ENCODE measurements around the gene ERC1.
A peak's percentile ranks its signal among the peaks of the same experiment; 100 is the strongest.

The ERC1 gene

DNA sequence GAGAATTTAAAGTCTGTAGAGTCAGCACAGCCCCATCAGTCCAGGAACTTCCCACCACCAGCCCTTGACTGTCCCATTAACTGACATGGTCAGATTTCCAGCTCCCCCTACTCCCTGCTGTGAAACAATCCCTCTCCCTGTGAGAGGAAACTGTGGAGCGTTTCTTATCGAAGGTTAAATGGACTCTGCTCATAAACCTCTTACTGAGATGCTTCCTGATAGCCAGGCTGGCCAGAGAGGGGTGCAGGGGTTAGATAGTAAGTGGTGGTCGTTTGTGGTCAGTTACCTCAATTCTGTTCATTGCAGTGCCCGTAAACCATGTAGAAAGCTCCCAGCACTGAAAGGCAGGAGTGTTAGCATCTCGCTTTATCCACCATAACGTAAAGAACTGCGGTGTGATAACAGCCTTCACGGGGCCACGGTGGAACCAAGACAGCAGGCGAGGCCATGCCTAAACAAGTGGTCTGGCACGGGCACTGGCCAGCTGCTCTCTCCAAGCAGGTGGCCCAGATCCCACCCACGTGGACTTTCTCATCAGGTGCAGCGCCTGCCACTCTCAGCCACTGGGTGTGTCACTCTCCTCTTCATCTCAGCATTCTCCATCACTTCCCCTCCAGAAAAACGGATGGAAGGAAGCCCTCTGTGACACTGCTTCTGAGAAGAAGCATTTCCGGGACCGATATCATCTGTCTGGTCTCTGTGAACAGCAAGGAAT is 501.1 kb downstream of the ERC1 start:
- DNase-seq (ENCODE audit: low spot score) = no peak

DNA sequence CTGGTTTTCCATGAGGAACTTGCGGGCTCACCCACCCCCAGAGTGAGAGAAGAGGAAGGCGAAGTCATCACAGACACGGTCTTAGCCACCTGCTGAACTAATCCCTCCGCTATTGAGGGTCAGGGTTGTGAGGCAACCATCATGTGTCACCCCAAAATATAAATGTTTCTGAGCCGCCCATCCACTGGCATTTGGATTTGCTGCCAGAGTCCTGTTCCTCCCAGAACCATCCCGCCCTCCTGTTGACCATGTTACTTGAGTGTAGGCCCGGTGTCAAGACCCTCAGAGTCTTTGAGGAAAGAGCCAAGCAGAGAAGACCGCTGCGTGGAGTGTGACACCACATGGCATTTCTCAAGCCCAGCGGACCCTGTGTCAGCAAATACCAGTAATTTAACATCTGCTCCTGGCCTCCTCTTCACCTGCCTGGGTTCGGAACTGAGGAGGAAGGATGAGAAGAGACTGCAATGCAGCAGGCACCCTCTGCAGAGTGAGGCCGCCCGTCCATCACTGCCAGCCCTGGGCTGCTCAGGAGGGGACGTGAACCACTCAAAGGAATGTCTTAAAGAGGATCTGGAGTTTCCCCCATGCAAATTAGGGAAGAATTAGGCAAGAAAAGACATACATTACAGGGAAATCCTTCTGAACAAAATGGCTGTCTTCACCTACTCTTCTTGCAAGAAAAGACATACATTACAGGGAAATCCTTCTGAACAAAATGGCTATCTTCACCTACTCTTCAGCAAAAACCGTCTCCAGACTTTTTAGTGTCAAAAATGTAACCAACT is 502.9 kb downstream of the ERC1 start:
- no peak for DNase-seq (ENCODE audit: low spot score)

DNA sequence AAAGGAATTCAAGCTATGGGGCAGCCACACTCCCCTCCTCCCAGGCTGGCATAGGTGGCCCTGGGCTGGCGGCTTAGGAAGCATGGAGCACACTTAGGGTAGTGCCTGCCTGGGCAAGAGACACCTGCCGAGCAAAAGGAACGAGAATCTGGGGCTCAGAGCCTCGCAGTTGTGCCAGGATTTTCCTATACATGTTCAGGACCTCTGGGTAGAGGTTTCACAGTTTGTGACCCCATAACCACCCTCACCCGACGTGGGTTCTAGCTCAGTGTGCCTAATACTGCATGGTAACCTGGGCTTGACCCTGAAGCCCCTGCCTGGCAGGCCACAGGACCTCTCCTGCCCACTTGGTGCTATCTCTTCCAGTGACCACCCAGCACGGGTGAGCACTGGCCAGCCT is 503.8 kb downstream of the ERC1 start:
- DNase-seq (ENCODE audit: low spot score) = no peak

DNA sequence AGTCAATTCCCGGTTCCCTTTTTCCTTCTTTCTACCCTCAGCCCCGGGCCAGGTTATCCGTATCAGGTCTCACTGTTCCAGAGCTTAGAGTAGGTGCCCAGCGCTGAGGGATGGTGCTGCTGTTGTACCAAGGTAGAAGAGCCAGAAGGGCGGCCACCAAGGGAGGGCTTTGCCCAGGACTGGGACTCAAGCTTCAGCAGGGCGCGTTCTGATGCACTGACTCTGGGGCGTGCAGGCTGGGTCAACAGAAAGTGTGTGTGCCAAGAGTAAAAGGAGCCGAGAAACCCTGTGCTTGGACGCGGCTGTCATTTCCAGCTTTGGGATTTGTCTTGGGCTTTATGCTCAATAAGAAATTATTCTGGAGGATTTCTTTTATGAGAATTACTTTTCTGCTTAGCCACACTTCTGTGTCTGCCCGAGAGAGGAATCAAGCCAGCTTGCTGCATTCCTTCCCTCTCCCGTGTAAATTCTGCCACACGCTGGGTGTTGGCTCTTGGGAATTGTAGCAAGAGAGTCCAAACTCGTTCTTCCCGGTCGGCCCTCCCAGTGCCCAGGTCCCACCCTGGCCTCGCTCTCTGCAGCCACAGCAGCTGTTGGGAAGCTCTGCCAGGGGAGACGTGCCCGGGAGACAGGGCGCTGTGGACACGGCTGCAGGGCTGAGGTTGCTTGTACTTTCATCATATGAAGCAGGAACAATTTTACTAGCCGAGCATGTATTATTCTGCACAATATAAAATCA is 505.3 kb downstream of the ERC1 start:
- no peak for DNase-seq (ENCODE audit: low spot score)

DNA sequence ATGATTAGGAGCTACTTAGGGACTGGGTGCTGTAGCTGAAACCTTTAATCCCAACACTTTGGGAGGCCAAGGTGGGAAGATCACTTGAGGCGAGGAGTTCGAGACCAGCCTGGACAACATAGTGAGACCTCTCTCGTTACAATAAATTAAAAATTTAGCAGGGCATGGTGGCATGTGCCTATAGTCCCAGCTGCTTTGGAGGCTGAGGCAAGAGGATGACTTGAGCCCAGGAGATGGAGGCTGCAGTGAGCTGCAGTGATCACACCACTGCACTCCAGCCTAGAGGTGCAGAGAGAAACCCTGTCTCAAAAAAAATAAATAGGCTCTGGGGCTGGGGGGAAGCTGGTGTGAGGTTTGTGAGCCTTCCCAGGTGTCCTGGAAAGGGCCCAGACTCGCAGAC is 506.1 kb downstream of the ERC1 start:
- DNase-seq (ENCODE audit: low spot score) = no peak

DNA sequence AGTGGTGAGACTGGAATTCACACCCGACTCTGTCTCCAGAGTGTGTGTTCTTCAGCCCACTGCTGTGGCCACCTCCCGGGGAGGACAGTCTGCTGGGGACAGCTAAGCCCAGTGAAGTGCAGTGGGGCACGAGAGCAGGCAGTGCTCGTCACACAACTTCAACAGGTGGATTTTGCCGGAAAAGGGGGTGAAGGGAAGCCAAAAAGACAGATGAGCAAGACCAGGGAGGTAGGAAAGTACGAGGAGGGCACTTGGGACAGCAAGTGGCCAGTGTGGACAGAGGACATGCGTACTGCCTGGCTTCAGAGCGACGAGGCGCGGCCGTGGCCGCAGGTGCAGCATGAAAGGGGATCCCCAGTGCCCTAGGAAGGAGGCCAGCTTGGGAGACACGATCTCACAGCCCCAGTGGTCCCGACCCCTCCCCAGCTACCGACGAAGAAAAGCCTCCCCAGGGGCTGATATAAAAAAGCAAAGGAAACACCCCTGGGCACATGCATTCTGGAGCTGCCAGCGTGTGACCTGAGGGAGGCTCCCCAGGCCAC is 507.2 kb downstream of the ERC1 start:
- no peak for DNase-seq (ENCODE audit: low spot score)

DNA sequence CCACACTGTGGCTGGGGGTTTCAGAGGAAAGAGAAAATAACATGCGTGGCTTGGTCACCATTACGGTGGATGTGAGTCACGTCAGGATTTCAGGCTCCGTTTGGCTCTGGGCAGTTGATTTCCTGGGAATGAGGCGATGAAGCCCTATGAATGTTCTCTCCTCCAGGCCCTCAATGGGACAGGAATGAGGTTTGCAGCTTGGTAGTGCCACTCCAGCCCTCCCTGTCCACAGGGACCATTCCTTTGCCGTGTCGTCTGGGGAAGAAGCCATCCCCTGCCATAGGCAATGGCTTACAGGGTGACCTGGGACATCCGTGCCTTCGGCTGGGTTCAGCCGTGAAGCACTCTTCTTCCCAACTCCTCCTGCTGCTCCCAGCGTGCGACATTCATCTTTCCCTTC is 508.3 kb downstream of the ERC1 start:
- DNase-seq (ENCODE audit: low spot score) = no peak

DNA sequence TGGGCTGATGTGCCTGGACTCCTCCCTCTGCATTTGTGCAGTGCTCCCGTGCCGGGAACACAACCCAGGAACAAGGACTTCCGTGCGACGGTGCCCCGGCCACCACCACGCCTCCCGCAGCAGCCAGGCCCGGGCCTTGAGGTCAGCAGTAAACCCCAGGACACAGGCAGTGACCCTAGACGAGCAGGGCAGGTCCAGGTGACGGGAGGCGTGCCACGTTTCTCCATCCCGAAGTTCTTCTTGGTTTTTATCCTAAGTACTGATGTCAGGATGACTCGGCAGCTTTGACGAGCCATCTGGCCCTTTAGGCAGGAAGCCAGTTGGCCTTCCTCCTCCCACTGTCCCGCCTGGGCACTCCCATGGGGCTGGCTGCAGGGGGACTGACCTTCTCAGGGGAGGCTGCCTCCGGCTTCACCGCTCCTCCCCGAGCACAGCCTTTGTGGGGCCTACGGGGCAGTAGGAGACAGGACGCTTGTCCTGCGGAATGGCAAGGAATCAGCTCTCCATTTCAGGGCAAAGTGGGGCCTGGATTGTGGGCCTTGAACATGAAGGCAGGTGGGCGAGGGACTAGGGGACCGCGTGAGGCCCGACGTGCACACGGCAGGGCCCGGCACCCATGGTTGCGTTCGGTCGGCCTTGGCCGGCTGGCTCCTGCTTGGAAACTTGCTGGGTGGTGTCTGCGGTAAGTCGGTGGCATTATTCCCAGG is 509.2 kb downstream of the ERC1 start:
- peak; percentile 81 for DNase-seq (ENCODE audit: low spot score)

DNA sequence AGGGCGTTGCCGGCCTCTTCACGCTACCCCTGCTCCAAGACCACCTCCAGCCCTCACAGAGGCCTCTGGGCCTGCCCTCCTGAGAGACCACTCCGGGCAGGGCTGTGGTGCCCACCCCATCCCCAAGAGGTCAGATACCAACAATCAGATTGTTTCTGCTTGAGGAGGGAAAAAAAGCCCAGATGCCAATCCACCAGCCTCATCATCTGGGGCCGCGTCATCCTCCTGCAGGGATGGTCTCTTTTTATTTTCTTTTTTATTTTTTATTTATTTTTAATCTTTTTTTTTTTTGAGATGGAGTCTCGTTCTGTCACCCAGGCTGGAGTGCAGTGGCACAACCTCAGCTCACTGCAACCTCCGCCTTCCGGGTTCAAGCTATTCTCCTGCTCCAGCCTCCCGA is 510.0 kb downstream of the ERC1 start:
- no peak for DNase-seq (ENCODE audit: low spot score)

DNA sequence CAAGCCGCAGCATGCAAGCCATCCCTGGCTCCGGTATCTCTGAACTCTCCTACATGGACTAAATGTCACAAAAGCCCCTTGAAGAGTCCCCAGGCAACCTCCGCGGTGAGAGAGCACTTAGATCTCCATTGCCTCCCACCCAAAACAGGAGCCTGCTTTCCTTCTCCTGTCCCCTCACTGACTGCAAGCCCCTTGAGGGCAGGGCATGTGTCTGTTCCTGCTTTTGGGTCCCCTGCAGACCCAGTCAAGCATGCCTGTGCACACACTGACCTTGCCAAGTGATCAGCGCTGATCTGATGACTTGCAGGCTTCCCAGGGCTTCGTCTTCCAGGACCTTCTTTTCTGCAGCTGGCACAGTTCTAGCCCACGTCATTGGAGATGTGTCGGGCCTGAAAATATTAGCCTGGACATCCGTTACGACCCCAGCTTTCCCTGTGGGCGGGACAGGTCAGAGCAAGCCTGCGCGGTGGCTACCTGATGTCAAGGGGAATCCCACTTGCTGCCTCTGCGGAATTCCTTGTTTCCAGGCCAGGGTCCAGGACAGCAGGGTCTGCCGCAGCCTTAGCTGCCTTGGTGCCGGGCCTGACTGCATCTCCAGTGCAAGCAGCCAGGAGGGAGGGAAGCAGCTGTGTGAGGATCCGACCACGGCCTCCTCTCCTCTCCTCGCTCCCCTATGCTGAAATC is 510.8 kb downstream of the ERC1 start:
- no peak for DNase-seq (ENCODE audit: low spot score)

DNA sequence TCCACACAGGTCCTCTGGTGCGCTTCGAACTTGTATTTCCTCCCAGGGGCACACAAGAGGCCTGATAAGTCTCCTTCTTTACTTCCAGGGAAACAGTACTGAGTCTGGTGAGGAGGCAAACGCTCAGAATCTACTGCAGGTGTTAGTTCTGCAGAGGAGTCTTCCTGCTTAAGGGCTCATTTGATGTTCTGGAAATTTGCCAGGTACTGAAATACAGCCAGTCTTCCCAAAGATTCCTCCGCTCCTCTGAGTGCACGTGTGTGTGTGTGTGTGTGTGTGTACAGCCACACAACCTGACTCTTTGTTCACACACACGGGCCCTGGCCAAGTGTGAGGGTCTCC is 511.3 kb downstream of the ERC1 start:
- DNase-seq (ENCODE audit: low spot score) = no peak

DNA sequence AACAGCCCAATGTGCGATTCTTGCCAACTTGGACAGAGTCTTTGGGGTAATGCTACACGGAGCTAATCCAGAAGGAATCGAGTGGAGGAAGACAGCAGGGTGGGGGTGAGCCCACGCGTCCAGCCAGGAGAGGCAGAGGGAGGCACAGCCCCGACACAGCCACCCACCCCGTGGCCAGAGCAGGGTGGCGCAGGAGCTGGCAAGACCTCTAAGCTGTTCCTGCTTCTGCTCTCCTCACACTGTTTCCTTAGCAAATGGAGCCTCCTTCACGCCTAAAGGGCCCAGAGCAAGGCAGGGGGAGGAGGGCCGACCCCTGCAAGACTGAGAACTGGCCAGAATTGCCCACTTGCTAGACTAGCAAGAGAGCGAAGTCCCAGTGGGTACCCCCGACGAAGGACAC is 511.8 kb downstream of the ERC1 start:
- no peak for DNase-seq (ENCODE audit: low spot score)

DNA sequence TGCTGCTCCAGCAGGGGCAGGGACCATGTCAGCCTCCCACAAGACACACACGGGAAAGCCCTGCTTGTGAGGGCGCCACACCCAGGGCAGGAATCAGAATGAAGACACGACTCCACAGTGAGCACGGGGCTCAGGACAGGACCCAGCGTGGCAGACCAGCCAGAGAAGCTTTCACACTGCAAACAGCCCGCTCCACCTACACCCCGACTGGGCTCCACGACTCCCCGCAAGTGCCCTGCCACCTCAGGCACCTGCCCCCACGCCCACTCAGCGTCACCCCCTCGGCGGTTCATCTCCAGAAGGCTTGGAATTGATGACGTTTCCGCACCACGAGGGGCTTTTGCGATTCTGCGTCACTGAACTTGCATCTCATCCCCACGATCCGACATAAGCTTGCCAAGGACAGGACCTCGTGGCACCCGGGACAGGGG is 512.3 kb downstream of the ERC1 start:
- DNase-seq (ENCODE audit: low spot score) = no peak

DNA sequence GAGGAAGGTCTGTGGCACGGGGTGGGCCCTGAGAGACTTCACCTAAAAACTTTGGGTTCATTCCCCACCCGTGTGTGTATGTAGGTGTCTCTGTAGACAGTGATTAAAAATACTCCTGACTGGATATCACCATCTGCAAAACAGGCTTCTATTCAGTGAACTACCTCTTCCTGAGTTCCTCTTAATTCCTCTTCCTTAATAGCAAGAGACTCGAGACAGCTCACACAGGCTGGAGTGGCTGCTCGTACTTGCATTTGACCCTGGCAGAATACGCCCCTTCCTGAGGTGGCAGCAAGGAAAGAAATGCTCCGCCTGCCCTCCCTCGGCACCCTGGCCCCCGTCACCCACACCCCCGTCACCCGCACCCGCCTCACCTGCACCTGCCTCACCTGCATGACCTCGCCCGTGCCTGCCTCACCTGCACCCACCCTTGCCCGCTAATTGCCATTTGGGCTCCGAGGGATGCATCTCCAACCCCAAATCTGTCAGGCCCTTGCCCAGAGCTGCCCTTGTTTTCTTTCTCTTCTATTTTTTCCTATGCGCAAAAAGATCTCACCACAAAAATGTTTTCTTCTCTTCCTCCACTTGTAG is 513.4 kb downstream of the ERC1 start:
- DNase-seq (ENCODE audit: low spot score) = no peak

DNA sequence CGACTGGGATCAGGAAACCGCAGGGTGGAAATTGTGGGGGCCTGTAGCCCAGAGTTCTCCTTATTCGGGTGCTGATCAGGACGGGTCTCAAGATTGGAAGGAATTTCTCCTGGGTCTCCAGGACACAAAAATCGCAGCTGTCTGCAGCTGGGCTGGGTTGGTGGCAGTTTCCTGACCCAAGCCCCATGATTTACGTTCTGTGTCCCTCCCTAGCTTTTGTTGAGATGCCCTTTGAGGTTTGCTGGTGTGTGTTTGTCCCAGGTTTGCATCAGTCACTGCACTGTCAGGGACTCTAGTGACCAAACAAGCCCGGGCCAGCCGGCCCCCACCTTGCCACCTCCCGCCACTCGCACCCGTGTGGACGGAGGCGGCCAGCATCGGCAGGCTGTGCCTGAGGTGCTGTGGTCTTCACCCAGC is 513.9 kb downstream of the ERC1 start:
- no peak for DNase-seq (ENCODE audit: low spot score)

DNA sequence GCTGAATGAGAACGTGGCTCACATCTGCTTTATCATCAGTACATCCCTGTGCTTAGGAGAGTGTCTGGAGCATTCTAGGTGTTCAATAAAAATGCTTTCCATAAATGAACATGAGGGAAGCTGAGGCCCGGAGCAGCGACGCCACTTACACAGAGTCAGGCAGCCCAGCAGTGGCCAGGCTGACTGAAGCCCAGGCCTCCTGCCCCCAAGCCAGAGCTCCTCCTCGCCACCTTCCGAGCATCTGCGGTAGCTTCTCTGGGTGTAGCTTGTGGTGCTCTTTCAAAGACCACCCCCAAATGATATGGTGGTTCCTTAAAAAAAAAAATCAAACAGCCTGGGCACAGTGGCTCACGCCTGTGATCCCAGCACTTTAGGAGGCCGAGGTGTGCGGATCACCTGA is 514.6 kb downstream of the ERC1 start:
- no peak for DNase-seq (ENCODE audit: low spot score)

DNA sequence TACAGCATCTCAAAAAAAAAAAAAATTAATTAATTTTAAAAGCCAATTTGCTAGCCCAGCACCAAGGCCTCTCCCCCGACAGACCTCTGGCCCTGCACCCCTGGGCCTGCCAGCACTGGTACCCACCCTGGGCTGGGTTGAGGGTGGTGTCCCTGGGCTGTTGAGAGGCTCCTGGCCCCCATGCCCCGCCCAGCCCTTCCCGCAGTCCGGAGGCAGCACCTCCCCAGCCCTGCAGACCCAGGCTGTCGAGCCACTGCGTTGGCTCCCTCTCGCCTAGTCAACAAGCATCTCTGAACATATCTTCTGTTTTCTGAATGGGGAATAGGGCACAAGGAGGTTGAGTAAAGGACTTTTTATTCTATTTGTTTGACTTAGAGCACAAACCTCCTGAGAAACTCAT is 516.3 kb downstream of the ERC1 start:
- DNase-seq (ENCODE audit: low spot score) = no peak

DNA sequence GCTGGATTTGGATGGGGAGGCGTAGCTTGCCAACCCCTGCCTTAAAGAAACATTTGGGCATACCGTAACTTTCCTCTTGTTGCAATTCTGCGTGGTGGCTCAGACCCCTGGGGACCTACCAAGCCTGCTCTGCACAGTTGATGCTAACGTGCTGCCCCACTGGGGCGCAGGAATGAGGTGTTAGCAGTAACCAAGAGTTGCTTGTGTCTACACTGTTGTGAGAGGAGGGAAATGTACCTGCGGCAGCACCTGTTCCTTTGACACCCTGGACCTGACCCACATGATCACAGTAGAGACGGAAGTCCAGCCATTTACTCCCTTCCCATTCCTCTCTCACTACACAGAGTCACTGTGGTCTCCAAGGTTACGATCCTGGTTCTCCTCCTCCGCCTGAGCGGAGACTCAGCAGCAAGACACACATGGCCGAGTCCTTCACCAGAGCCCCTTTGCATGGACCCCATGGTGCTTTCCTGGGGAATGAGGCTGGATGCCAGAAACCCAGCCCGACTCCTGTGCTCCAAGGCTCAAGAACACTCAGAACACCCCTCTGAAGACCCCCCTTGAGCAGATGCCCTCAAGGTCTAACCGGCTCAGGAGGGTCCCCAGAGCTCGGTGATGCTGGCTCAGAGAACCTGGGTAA is 518.5 kb downstream of the ERC1 start:
- DNase-seq (ENCODE audit: low spot score) = no peak

DNA sequence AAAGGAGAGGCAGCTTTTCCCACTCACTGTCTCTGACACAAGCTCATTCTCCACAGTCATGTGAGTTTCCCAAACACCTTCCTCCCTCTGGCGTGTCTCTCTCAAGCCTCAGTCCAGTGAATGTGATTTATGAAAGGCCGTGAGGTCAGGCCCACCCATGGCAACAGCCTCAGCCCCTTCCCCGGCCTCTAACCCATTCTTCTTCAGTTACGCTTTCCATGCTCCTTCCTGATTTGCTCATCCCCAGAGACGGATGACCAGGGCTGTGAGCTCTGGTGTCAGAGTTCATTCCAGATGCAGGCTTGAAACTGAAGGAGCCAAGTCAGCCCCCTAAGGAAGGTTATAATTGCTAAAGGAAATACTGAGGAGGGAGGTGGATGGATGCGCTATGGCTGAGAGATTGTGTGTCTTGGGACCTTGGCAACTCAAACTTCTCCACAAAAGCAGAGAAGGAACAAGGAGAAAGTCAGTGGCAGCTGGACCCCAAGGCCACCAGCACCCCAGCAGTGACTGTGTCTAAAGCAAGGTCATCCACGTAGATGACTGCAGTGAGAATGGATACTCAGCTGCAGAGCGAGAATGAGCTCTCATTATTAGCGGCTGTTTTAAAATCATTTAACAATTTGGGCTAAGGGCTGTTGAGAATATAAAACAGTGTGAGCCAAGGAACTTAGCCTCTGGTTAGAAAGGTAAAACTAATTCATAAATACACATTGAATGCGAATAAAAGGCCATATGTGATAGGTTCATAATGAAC is 519.2 kb downstream of the ERC1 start:
- no peak for DNase-seq (ENCODE audit: low spot score)

DNA sequence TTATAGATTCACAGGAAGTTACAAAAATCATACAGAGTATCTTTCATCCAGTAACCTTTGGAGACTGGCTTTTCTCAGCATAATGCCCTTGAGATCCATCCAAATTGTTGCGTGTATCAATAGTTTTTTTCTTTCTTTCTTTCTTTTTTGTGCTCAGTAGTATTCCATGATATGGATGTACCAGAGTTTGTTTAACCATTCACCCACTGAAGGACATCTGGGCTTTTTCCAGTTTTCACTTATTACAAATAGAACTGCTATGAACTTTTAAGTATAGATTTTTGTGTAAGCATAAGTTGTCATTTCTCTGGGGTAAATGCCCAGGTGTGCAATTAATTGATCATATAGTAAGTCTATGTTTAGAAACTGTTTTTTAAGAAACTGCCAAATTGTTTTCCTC is 524.0 kb downstream of the ERC1 start:
- no peak for DNase-seq (ENCODE audit: low spot score)

Measured in hepatic stellate cell (primary cell).